Endothelial cell (in vitro differentiated cells): ENCODE data around the gene TAF1B. TPM values are rescaled to one million over a fixed set of nuclear protein-coding genes. Genes with fewer than 3 reads are reported as not detected.

Experiments
- DNase-seq: peaks from one replicate; pipeline ENCODE4 v3.0.0; 2021; ENCODE audit warnings: low spot score
- H3K27ac Mint-ChIP-seq: one replicate; pipeline ENCODE4 v1.8.0; 2021; ENCODE audit warnings: mixed read lengths, inconsistent platforms; ENCODE audit not compliant: unreplicated experiment
- H3K27me3 Mint-ChIP-seq: one replicate; pipeline ENCODE4 v1.8.0; 2021; ENCODE audit warnings: mild to moderate bottlenecking, moderate library complexity, mixed read lengths, inconsistent platforms; ENCODE audit not compliant: unreplicated experiment
- H3K36me3 Mint-ChIP-seq: one replicate; pipeline ENCODE4 v1.8.0; 2021; ENCODE audit warnings: mild to moderate bottlenecking, low read depth, mixed read lengths, inconsistent platforms; ENCODE audit not compliant: unreplicated experiment
- H3K4me1 Mint-ChIP-seq: one replicate; pipeline ENCODE4 v1.8.0; 2021; ENCODE audit warnings: mild to moderate bottlenecking, mixed read lengths, inconsistent platforms; ENCODE audit not compliant: unreplicated experiment
- H3K4me3 Mint-ChIP-seq: one replicate; pipeline ENCODE4 v1.8.0; 2021; ENCODE audit warnings: mild to moderate bottlenecking, mixed read lengths, inconsistent platforms; ENCODE audit not compliant: unreplicated experiment
- H3K9me3 Mint-ChIP-seq: one replicate; pipeline ENCODE4 v1.8.0; 2021; ENCODE audit warnings: mixed read lengths, inconsistent platforms; ENCODE audit not compliant: unreplicated experiment
- CTCF ChIP-seq: fragments of 200-600 bp; sonication (generic); IDR thresholded peaks from one replicate; pipeline ENCODE4 v1.5.0; 2021; ENCODE audit warnings: antibody characterized with exemption; ENCODE audit not compliant: unreplicated experiment
- total RNA-seq: library from RNA; stranded (reverse); fragmentation: NEBNext Ultra II Directional; extraction: Animal tissue kit (Norgen Biotek cat#: 25700); gene quantifications from one replicate; pipeline ENCODE4 v1.2.1, GENCODE V29; 2021; ENCODE audit not compliant: unreplicated experiment

Gene TAF1B
- total RNA-seq, 1 donor from 2014 or later = 19.5 TPM

GRCh38 chr2:9948721-9949120 is 105.4 kb downstream of the TAF1B start:
- no peak for TF ChIP-seq CTCF
- no peak for DNase-seq
- no peak overlapping the region for H3K27ac Mint-ChIP-seq
- H3K36me3 Mint-ChIP-seq = peaks cover 5% of the 10 kb centered on the region
- peaks cover 11% of the 10 kb centered on the region for H3K4me1 Mint-ChIP-seq
- H3K4me3 Mint-ChIP-seq = no peak overlapping the region
- H3K27me3 Mint-ChIP-seq = peaks cover 13% of the 10 kb centered on the region
- H3K9me3 Mint-ChIP-seq = no peaks in the 10 kb centered on the region

GRCh38 chr2:9949239-9949991 is 106.1 kb downstream of the TAF1B start:
- Mint-ChIP-seq H3K27me3 (peaks cover 13% of the 10 kb centered on the region), H3K9me3 (no peaks in the 10 kb centered on the region), H3K27ac (peak overlapping the region; percentile 49), H3K4me3 (peak overlapping the region; percentile 79), H3K4me1 (peaks cover 11% of the 10 kb centered on the region), H3K36me3 (peaks cover 5% of the 10 kb centered on the region)
- no peak for TF ChIP-seq CTCF
- DNase-seq = no peak

GRCh38 chr2:9949992-9950520 is 106.8 kb downstream of the TAF1B start:
- peaks cover 5% of the 10 kb centered on the region for H3K36me3 Mint-ChIP-seq
- peak overlapping the region; percentile 79 for H3K4me3 Mint-ChIP-seq
- DNase-seq = no peak
- no peaks in the 10 kb centered on the region for H3K9me3 Mint-ChIP-seq
- H3K4me1 Mint-ChIP-seq = peaks cover 11% of the 10 kb centered on the region
- peaks cover 12% of the 10 kb centered on the region for H3K27me3 Mint-ChIP-seq
- peak overlapping the region; percentile 49 for H3K27ac Mint-ChIP-seq
- TF ChIP-seq CTCF = no peak

GRCh38 chr2:9950521-9951271 is 107.4 kb downstream of the TAF1B start:
- Mint-ChIP-seq H3K27ac (no peak overlapping the region), H3K4me1 (peaks cover 11% of the 10 kb centered on the region), H3K9me3 (no peaks in the 10 kb centered on the region), H3K4me3 (peak overlapping the region; percentile 80), H3K36me3 (peaks cover 5% of the 10 kb centered on the region), H3K27me3 (peaks cover 12% of the 10 kb centered on the region)
- DNase-seq = peak; percentile 42
- TF ChIP-seq CTCF = no peak

- Mint-ChIP-seq H3K9me3 (no peaks in the 10 kb centered on the region), H3K4me3 (no peak overlapping the region), H3K27me3 (peaks cover 12% of the 10 kb centered on the region), H3K36me3 (peaks cover 5% of the 10 kb centered on the region), H3K27ac (no peak overlapping the region), H3K4me1 (peaks cover 11% of the 10 kb centered on the region)
- TF ChIP-seq CTCF = no peak
- DNase-seq = no peak
Observed at GRCh38 chr2:9951272-9951521, 107.9 kb downstream of the TAF1B start.
